HG03354 (cell line): ENCODE measurements around the gene LRRC18.

Source experiments
- ATAC-seq: cut with Tn5 transposase; IDR thresholded peaks from one replicate; pipeline ENCODE4 v1.9.1; 2021; ENCODE audit warnings: mild to moderate bottlenecking; ENCODE audit not compliant: unreplicated experiment, poor library complexity, severe bottlenecking

Gene LRRC18

GRCh38 chr10:48947690-48948469 is 8.2 kb upstream of the LRRC18 start:
- no peak for ATAC-seq

- ATAC-seq = no peak
Measured at GRCh38 chr10:48946891-48947500, 7.4 kb upstream of the LRRC18 start.

- ATAC-seq = no peak
Measured at GRCh38 chr10:48946332-48946731, 6.7 kb upstream of the LRRC18 start.

- no peak for ATAC-seq
Measured at GRCh38 chr10:48945441-48946130, 5.9 kb upstream of the LRRC18 start.

GRCh38 chr10:48944171-48944570 is 4.5 kb upstream of the LRRC18 start:
- no peak for ATAC-seq

- ATAC-seq = no peak
Measured at GRCh38 chr10:48943096-48943495, 3.5 kb upstream of the LRRC18 start.

GRCh38 chr10:48941427-48942075 is 1.9 kb upstream of the LRRC18 start:
- ATAC-seq = no peak

GRCh38 chr10:48940958-48941357 is 1.3 kb upstream of the LRRC18 start:
- ATAC-seq = no peak

GRCh38 chr10:48940372-48940771 is 732 bp upstream of the LRRC18 start:
- no peak for ATAC-seq

- no peak for ATAC-seq
Measured at GRCh38 chr10:48938990-48939536, 577 bp downstream of the LRRC18 start.

GRCh38 chr10:48938281-48938680 is 1.4 kb downstream of the LRRC18 start:
- ATAC-seq = no peak

- no peak for ATAC-seq
Measured at GRCh38 chr10:48937796-48938195, 1.8 kb downstream of the LRRC18 start.

- ATAC-seq = no peak
Measured at GRCh38 chr10:48935577-48935976, 4.1 kb downstream of the LRRC18 start.

- ATAC-seq = no peak
Measured at GRCh38 chr10:48934672-48935501, 4.8 kb downstream of the LRRC18 start.

GRCh38 chr10:48932831-48933664 is 6.6 kb downstream of the LRRC18 start:
- ATAC-seq = no peak

GRCh38 chr10:48931188-48931587 is 8.5 kb downstream of the LRRC18 start:
- no peak for ATAC-seq

- no peak for ATAC-seq
Measured at GRCh38 chr10:48929413-48929990, 10.1 kb downstream of the LRRC18 start.
